Raji (cell line): ENCODE data around the gene TNRC18.

Experiments used
- POLR2A ChIP-seq: IDR thresholded peaks from 2 replicates; pipeline ENCODE4 v1.6.1; 2011; ENCODE audit warnings: low read depth, low read length, control low read depth; ENCODE audit not compliant: insufficient read depth

TNRC18 gene

DNA sequence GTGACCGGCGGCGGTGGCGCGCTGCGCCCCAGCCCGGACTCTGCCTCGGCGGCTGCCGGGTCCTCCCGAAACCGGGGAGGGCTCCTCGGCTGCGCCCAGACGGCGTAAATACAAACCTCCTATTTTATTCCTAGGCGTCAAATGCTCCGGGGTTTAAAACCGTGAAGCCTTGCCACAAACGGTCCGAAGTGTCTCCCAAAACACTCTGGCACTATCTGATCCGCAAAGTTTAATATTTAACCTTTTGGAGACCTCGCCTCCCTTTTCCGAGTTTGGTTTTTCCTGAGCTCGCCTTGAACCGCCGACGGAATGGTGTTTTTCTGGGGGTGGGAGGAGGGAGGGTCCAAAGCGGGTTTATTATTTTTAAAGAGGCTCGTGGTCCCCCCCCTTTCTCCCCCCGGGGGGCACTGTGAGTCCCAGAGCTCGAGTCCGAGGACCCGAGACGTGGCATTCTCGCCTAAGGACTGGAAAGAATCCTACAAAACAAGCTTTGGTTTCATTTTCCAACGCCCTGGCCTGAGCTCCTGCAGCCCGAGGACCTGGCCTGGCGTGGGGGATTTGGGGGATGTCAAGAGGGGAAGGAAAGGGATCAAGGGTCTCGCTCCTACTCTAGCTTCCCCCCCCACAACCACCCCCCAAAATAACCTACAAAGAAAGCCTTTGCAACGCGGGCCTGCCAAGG is 1.8 kb downstream of the TNRC18 start:
- TF ChIP-seq POLR2A: no peak

DNA sequence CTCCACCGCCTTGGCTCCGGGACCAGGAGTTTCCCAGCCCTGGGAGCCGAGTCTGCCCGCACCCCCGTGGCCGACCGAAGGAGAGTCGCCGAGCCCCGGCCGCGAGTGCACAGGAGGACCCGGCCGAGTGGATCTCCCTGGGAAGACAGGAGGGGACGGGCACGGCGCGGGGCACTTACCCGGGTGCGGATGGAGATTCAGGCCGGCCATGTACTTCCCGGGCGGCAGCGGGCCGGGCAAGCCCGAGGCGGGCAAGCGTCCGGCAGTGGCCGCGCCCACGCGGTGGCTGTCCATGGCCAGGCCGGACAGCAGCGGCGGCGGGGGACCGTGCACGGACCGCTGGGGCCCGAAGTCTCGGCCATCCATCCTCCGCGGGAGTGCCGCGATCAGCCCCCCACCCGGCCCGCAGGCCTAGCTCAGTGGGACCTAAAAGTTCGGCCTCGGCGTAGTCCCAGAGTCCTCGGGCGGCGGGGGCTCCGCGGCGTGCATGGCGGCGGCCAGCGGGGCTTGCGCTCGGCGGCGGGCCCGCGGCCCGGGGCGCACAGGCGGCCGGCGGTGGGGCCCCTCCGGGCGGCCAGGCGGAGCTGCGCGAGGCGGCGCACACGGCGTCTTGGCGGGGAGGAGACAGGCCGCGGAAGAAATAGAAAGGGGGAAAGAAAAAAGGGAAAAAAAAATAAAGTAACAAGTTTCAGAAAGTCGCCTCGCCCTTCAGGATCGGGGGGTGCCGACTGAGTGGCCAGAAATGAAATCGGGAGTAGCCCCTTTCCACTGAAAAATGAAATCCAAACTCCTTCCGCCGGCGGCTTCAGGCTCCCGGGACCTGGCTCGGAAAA is 2.5 kb downstream of the TNRC18 start:
- no peak for TF ChIP-seq POLR2A

DNA sequence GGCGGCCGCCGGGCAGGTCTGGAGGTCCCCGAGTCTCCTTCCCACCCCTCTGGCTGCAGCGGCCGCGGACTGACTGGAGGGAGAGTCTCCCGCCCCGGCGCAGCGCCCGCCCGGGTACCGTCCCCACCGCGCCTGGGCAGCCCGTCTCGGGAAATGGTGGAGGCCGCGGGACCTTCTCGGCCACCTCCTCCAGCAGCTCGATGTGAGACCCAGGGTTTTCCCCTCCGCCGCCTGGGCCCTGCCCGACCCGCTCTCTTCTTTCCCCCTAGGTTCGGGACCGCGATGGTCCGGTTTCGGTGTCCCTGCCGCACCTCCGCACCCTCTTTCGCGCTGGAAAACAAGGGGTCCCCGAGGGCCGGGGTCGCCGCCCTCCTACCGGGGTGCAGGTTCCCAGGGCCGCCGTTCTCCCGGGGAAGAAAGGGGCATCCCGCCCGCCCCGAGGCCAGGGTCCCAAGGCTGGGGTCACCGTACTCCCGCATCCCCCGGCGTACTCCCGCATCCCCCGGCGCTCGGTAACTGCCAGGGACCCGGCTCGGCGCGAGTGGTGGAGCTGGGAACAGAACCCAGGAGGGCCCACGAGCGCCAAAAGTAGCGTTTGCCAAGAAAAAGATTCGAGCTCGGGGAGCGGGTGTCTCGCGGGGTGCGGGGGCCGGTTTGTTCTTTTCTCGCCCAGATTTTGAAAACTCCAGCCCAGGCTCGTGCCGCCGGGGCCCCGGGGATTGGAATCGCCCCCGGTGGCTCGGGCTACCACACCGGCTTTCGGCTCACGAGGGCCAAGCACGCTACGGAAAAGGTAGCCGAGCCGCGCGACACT is 3.4 kb downstream of the TNRC18 start:
- TF ChIP-seq POLR2A: no peak

DNA sequence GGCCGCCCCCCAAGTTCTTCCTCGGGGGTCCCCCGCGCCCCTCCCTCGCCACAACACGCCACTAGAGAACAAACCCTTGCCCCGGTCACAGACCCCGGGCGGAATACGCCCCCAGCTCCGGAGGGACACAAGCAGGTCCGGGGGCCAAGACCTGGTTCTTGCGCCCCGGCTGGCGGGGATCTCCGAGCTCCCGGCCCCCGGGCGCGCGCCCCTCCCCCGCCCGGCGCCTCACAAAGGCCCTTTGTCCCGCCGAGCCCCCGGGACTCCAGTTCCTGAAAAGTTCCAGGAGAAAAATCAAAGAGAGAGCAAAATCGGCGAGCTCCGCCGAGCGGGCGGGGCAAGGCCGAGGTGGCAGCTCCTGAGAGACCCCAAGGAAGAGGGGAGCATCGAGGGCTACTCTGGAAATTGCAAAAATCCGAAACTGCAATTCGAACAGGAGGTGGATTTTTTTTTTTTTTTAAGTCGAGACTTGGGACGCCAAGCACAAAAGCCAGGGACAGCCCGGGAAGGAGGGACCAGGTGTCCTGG is 4.0 kb downstream of the TNRC18 start:
- TF ChIP-seq POLR2A: no peak

DNA sequence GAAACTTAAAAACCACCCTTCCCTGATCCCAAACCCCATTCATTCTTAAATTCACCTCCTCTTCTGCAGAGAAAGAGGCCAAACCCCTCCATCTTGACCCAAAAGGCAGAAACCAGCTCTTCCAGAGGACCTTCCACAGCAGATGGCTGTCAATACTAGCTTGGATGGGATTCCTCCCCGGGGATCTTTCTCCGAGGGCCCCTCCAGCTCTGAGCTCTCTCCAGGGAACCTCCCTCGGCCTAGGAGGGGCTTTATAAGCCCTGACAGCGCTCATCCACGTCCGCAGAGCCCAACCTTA is 5.4 kb downstream of the TNRC18 start:
- no peak for TF ChIP-seq POLR2A

DNA sequence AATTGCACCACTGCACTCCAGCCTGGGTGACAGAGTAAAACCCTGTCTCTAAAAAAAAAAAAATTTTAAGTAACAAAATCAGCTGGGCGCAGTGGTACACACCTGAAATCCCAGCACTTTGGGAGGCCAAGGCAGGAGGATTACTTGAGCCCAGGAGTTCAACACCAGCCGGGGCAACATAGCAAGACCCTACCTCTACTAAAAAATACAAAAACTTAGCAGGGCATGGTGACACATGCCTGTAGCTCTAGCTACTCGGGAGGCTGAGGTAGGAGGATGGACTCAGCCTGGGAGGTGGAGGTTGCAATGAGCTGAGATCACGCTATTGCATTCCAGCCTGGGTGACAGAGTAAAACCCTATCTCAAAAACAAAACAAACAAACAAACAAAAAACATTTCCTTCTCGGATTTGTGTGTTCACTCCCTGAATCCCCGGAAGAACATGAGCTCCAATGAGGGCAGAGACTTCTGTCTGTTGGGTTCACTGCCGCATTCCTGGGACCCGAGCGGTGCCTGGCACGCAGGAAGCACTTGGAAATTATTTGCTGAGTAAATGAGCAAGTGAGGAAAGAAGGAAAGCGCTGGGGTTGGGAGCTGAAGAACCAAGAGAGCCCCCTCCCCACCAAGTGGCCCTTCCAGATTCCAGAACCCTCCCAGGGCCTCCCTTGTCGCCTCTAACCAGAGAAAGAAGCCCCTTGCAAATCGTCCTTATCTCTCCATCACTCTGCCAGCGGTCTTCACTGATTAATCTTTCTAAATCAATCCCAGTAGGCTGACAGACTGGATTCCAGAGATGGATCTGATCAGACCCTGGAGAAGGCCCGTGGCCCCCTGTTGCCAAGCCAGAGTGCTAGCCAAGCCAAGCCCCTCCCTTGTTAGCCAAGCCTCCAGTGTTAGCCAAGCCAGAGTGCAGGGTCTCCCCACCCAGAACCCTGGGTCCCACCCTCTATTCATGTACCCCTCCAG is 6.2 kb downstream of the TNRC18 start:
- no peak for TF ChIP-seq POLR2A

DNA sequence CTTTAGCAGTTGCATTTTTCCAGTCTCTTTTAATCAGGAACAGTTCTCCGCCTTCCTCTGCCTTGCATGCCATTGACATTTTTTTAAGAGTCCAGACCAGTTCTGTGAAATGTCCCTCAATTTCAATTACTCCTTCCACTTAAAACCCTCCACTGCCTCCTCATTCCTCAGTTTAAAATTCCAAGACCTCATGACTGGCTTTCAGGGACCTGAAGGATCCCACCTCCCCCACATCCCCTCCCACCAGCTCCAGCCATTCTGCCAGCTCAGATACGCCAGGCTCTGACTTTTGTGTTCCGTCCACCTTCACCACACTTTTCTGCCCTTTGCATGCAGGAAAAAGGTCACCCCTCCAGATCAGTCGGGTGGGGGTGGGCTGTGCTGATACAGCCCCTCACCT is 8.7 kb downstream of the TNRC18 start:
- no peak for TF ChIP-seq POLR2A

DNA sequence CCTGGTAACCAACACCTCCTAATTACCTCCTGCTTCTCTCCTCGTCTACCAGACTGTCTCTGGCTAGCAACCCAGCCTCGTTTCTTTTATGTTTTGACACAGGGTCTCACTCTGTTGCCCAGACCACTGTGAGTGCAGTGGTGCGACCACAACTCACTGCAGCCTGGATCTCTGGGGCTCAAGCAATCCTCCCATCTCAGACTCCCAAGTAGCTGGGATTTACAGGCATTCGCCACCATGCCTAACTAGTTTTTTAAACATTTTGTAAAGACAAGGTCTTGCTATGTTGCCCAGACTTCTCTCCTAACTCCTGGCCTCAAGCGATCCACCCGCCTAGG is 10.2 kb downstream of the TNRC18 start:
- no peak for TF ChIP-seq POLR2A

DNA sequence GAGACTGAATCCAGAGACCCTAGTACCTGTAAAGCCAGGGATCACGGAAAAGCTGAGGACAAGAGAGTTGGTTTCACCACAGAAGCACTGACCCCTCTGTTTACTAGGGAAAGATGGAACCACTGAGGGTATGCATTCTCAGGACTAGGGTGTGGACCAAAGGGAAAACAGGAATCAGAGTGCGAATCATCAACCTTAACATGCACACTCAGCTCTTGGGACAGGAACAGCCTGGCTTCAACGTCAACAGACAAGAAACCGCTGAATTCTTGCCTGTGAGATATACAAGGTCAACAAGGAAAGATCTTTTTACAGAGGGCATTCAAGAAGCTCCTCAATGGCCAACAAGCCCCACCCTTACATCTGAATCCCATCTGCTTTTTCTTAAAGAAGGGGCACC is 14.9 kb downstream of the TNRC18 start:
- TF ChIP-seq POLR2A: no peak

DNA sequence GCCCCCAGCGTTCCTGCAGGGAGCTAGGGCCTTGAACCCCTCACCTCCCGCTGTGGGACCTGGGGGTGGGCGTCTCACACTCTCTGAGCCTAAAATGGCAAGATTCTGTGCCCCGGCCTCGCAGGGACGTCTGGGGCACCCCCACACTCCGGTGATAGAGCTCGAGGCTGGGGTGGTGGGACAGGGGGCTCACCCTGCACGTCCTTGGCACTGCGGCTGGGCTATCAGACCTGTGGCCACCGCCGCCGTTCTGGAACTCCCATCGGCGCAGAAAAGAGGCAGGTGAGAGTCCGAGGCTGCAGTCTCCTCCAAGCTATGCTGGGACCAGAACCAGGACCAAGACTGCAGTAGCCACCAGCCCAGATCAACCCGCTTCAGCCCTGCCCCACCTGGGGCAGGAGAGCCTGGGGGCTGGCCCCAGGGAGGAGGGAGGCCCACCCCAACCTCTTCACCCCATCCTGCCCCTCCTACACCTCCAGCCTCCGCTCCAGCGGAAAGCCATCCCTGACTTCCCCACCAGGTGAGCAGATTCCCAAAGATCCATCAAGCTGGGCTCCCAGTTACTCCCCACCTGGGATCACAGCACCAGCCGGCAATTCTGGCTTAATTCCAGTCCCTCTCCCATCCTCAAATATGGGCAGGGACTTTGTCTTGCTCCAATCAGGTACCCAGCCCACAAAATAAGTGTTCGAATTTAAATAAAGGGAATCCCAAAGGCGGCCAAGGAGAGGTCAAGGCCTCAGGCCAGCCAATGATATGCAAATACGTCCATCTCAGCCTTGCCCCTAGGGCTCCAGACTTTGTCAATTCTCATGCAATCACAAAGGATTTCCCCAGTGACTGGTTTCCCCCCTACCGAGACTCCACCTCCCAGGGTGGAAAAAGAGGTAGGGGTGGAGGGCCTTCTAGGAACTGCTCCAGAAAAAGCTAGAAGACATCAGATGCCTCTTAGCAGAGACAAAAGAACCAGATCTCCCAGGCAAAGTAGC is 16.4 kb downstream of the TNRC18 start:
- TF ChIP-seq POLR2A: no peak

DNA sequence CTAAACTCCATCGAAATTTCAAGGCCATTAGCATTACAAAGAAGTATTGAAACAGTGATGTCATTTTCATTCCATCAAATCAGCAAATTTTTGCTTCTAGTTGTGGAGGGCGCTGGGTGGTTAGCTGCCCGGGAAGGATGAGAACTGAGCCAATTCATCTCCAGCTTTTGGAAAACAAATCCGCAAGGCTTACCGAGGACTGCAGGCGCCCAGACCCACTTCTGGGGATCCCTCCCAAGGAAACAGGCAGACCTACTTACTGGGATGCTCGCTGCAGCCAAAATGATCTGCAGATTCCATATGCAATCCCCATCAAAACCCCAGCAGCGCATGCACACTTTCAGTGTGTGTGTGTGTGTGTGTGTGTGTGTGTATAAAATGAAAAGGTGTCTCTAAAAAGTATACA is 19.2 kb downstream of the TNRC18 start:
- no peak for TF ChIP-seq POLR2A

DNA sequence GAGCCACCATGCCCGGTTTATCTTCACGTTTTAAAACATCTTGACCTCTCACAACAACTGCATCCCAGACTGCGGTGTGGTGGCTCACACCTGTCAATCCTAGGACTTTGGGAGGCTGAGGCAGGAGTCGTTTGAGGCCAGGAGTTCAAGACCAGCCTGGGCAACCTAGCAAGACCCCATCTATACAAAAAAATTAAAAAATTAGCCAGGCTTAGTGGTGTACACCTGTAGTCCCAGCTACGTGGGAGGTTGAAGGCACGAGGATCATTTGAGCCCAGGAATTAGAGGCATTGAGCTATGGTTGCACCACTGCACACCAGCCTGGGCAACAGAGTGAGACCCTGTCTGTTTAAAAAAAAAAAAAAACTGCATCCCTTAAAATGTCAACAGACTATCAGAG is 20.2 kb downstream of the TNRC18 start:
- TF ChIP-seq POLR2A: no peak

DNA sequence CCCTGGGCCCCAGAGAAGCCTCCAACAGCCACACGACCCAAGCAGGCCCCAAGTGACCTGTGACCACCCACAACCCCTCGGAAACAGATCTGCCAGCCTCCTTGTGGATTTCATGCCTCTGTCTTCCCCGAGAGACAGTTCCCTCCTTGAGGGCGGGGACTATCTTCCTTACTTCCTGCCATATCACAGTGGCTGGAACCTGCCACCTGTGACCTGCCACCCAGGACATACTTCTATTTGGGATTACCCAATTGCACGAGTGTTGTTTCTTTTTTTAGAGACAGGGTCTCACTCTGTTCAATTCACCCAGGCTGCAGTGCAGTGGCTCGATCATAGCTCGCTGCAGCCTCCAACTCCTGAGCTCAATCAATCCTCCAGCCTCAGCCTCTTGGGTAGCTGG is 25.9 kb downstream of the TNRC18 start:
- TF ChIP-seq POLR2A: no peak

DNA sequence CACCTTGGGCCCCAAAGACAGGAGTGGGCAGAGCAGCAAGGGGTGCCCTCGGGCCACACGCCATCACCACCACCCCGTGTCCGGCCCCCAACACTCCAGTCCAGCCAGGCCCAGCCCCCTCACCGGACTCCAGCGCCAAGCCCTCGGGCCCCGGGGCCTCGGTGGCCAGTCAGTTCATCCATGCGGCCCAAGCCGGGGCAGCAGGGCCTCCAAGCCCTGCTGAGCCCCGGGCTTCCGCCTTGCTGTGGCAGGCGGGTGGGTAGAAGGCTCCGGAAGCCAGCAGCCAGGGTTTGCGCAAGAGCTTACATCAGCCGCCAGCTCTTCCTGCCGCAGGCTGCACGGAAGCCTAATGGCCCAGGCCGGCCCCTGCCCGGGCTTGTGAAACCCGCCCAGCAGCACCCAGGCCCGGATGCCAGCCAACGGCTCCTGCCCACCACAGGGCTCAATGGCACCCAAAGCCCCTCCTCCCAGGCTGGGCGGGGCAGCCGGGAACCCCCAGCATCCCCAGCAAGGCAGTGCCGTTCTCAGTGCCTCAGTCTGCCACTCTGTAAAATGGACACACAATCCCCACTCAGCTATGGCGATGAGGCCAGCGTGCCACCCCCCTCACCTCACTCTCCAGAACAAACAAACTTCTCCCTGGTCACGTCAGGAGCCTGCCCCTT is 26.5 kb downstream of the TNRC18 start:
- peak; percentile 86 for TF ChIP-seq POLR2A

DNA sequence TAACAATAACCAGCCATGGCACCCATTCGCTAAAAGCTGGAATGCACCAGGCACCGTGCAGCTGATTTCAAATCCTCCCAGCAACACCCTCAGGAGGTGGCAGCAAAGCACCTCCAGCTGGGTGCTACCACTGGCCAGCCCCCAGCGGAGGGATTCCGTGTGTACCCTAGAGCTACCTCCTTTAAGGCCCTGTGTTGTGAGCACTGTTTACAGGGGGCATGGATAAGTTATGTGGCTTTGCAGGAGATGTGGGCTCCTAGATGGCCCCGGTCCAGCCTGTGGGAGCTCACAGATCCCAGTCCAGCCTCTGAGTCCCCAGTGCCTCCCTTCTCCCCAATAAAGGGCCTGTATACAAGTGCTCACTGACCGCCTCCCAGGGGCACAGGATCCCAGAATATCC is 27.1 kb downstream of the TNRC18 start:
- no peak for TF ChIP-seq POLR2A
